HepG2 (cell line): ENCODE data around the gene UBE2N. TPM values are rescaled to one million over a fixed set of nuclear protein-coding genes. Genes with fewer than 3 reads are reported as not detected.

Source experiments
- ATAC-seq: fragments of 200-7000 bp; cut with Tn5 transposase; 3 replicates; pipeline ENCODE4 v1.9.1; 2020; ENCODE audit warnings: mild to moderate bottlenecking, moderate library complexity
- BruUV-seq: library from RNA; stranded (reverse); fragments of 400-500 nt; replicated peaks from 2 replicates; lab custom pipeline; 2021; lab: Mats Ljungman, UMichigan
- CTCF ChIA-PET: fragments of 300-600 bp; formaldehyde crosslinking; extraction: SDS; loops from one replicate; lab custom pipeline; 2021; ENCODE audit warnings: low total read pairs, inconsistent platforms, low intra/inter-chr PET ratio; lab: Yijun Ruan, JAX
- POLR2A ChIA-PET: fragments of 350-600 bp; sonication (Branson Sonifier 250); formaldehyde crosslinking; loops from one replicate; lab custom pipeline; 2020; ENCODE audit warnings: antibody characterized with exemption, inconsistent platforms; lab: Yijun Ruan, JAX
- DNase-seq: peaks from one replicate; pipeline ENCODE4 v3.0.0-alpha.2; 2015; ENCODE audit warnings: low spot score
- FAIRE-seq: peaks from 3 replicates; lab custom pipeline; 2011; peaks lifted over from hg19 to GRCh38; lab: Jason Lieb, UNC
- H2AFZ ChIP-seq: one replicate; pipeline ENCODE4 v1.6.1; 2011; ENCODE audit warnings: low read length, inconsistent platforms
- H3K27ac ChIP-seq: fragments of 300-600 bp; 3 replicates; pipeline ENCODE4 v1.8.0; 2011; ENCODE audit warnings: mixed run types, mild to moderate bottlenecking, mixed read lengths, low read length, inconsistent platforms; ENCODE audit not compliant: insufficient read depth; ENCODE audit errors: extremely low read length
- H3K27me3 ChIP-seq, 2 experiments: fragments of 200-600 bp in 1 of 2; 2 replicates in 1 of 2; 3 replicates in 1 of 2; pipeline versions ENCODE4 v1.6.0 to v1.8.0; 2011; ENCODE audit warnings: low read length in 2 of 2, mild to moderate bottlenecking in 2 of 2, moderate library complexity in 2 of 2, inconsistent platforms in 1 of 2; ENCODE audit not compliant: insufficient read depth in 2 of 2, control insufficient read depth in 1 of 2
- H3K36me3 ChIP-seq, 2 experiments: fragments of 200-600 bp in 1 of 2; replicated peaks in 1 of 2; 2 replicates in 1 of 2; 3 replicates in 1 of 2; pipeline versions ENCODE4 v1.5.1 to v1.8.0; 2011; ENCODE audit warnings: low read length in 2 of 2, inconsistent platforms in 1 of 2; ENCODE audit not compliant: insufficient read depth in 2 of 2, control insufficient read depth in 1 of 2
- H3K4me1 ChIP-seq: 2 replicates; pipeline ENCODE4 v1.5.1; 2012; ENCODE audit warnings: low read length, inconsistent platforms; ENCODE audit not compliant: insufficient read depth
- H3K4me2 ChIP-seq: 2 replicates; pipeline ENCODE4 v1.6.0; 2011; ENCODE audit warnings: low read depth, low read length, inconsistent platforms
- H3K4me3 ChIP-seq, 3 experiments: fragments of 200-600 bp in 1 of 3; sonication (generic), shearing (Covaris generic) in 1 of 3; replicated peaks in 1 of 3; 2 replicates each; pipeline ENCODE4 v1.5.1; 2011 to 2016; ENCODE audit warnings: low read length in 3 of 3, inconsistent platforms in 2 of 3, low read depth in 2 of 3, mild to moderate bottlenecking in 2 of 3, control low read depth in 1 of 3, mixed read lengths in 1 of 3; ENCODE audit not compliant: insufficient read depth in 1 of 3
- H3K79me2 ChIP-seq: one replicate; pipeline ENCODE4 v1.6.1; 2011; ENCODE audit warnings: low read length, inconsistent platforms; ENCODE audit not compliant: insufficient read depth
- H3K9ac ChIP-seq: 2 replicates; pipeline ENCODE4 v1.6.0; 2011; ENCODE audit warnings: mild to moderate bottlenecking, low read depth, low read length, inconsistent platforms; ENCODE audit not compliant: insufficient read depth
- H3K9me3 ChIP-seq: 2 replicates; pipeline ENCODE4 v1.5.1; 2012; ENCODE audit warnings: mild to moderate bottlenecking, low read length
- H4K20me1 ChIP-seq: 2 replicates; pipeline ENCODE4 v1.6.0; 2011; ENCODE audit warnings: inconsistent platforms, mild to moderate bottlenecking, low read length, moderate library complexity; ENCODE audit not compliant: insufficient read depth
- POGZ ChIP-seq: sonication (generic); formaldehyde crosslinking; IDR thresholded peaks from 2 replicates; pipeline ENCODE4 v1.4.0; 2020; ENCODE audit warnings: mild to moderate bottlenecking, missing genetic modification reagents
- ZMAT3 ChIP-seq: sonication (generic); formaldehyde crosslinking; conservative IDR thresholded peaks from 2 replicates; pipeline ENCODE4 v1.7.0; 2021; ENCODE audit warnings: missing genetic modification reagents
- ZNF121 ChIP-seq: sonication (generic); formaldehyde crosslinking; IDR thresholded peaks from 2 replicates; pipeline ENCODE4 v1.5.0; 2020; ENCODE audit warnings: mild to moderate bottlenecking, missing genetic modification reagents
- ZNF3 ChIP-seq: IDR thresholded peaks from 2 replicates; pipeline ENCODE4 v1.7.0; 2017; ENCODE audit warnings: inconsistent platforms
- WGBS: methylation state at CpG from one replicate; pipeline ENCODE4 v1.1.6; 2017; ENCODE audit warnings: low lambda C conversion rate; 5-methylcytosine and 5-hydroxymethylcytosine counted together
- in situ Hi-C: cut with HindIII; loops from 2 replicates; pipeline ENCODE4 v1.10.0; 2017; ENCODE audit warnings: low pct_unique_long_range_greater_than_20kb; ENCODE audit not compliant: extremely low pct_ligation_motif_present
- intact Hi-C: fragments of 100-400 bp; cut with micrococcal nuclease; formaldehyde crosslinking; loops from one replicate; pipeline ENCODE4 v1.10.0; 2022; ENCODE audit not compliant: unreplicated experiment
- polyA plus RNA-seq, 8 experiments: library from polyadenylated mRNA; depleted of rRNA in 3 of 8; stranded (reverse) in 7 of 8; unstranded in 1 of 8; fragments of >200 nt; fragmentation: Illumina TruSeq in 4 of 8; extraction: Trizol in 4 of 8; gene quantifications; 2 replicates each; pipeline versions ENCODE4 v1.2.1 to v1.2.3, GENCODE V29; 2011 to 2016; ENCODE audit warnings: low read depth in 4 of 8, missing spikeins in 1 of 8, mixed read lengths in 1 of 8; ENCODE audit not compliant: insufficient read depth in 1 of 8
- total RNA-seq, 5 experiments: library from RNA; depleted of rRNA; stranded (reverse); fragments of >200 nt; fragmentation: Illumina TruSeq; extraction: Trizol; gene quantifications; 2 replicates each; pipeline ENCODE4 v1.2.3, GENCODE V29; 2016; ENCODE audit warnings: low read depth in 1 of 5
- TF ChIP-seq, protein P1 (sequence below): sonication (generic); formaldehyde crosslinking; IDR thresholded peaks from 2 replicates; pipeline ENCODE4 v1.5.0; 2020; ENCODE audit warnings: mild to moderate bottlenecking, missing genetic modification reagents, moderate library complexity
- TF ChIP-seq, protein P2 (sequence below): sonication (generic); formaldehyde crosslinking; IDR thresholded peaks from 2 replicates; pipeline ENCODE4 v1.4.0; 2020; ENCODE audit warnings: mild to moderate bottlenecking, missing genetic modification reagents
- TF ChIP-seq, protein P3 (sequence below): sonication (generic); formaldehyde crosslinking; IDR thresholded peaks from 2 replicates; pipeline ENCODE4 v1.5.0; 2020; ENCODE audit warnings: missing genetic modification reagents
- TF ChIP-seq, protein P4 (sequence below): sonication (generic); formaldehyde crosslinking; IDR thresholded peaks from 2 replicates; pipeline ENCODE4 v1.8.0; 2022; ENCODE audit warnings: mild to moderate bottlenecking, missing genetic modification reagents; ENCODE audit not compliant: insufficient replicate concordance

The UBE2N gene
- total and polyA plus RNA-seq, 2 of the 13 experiments (the other 11 are each of a cell fraction or from before 2014, with no cell fraction given) = 188 to 197 TPM

DNA sequence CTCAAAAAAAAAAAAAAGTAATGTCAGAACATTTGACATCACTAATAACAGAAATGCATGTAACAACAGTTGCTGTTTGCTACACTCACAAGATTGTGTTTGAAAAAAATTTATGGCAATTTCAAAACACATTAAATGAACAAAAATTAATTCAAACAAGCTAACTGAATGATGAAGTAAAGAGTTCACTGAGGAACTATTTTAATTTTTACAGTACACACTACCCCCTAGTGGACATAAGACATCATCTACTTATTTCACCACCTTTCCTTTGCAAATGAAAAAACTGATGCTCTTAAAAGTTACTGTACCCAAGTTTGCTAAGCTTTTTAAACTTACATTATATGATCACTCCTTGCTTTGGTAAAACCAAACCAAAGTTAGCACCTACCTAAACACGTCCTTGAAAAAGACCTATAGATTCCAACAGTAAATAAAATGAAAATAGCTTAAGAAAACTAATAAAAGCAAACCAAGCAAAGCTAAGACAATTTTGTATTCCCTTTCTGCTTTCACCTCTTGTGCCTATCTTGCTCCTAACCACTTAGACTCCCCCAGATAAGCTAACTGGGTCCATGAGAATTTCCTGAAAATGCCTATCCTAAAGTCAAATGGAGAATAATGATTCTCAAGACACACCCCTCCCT, 22.2 kb downstream of the UBE2N start (continued):
- TF ChIP-seq, protein P1, sequence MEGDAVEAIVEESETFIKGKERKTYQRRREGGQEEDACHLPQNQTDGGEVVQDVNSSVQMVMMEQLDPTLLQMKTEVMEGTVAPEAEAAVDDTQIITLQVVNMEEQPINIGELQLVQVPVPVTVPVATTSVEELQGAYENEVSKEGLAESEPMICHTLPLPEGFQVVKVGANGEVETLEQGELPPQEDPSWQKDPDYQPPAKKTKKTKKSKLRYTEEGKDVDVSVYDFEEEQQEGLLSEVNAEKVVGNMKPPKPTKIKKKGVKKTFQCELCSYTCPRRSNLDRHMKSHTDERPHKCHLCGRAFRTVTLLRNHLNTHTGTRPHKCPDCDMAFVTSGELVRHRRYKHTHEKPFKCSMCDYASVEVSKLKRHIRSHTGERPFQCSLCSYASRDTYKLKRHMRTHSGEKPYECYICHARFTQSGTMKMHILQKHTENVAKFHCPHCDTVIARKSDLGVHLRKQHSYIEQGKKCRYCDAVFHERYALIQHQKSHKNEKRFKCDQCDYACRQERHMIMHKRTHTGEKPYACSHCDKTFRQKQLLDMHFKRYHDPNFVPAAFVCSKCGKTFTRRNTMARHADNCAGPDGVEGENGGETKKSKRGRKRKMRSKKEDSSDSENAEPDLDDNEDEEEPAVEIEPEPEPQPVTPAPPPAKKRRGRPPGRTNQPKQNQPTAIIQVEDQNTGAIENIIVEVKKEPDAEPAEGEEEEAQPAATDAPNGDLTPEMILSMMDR (CRISPR knock-in tag) = peak; percentile 60
- TF ChIP-seq, protein P2, sequence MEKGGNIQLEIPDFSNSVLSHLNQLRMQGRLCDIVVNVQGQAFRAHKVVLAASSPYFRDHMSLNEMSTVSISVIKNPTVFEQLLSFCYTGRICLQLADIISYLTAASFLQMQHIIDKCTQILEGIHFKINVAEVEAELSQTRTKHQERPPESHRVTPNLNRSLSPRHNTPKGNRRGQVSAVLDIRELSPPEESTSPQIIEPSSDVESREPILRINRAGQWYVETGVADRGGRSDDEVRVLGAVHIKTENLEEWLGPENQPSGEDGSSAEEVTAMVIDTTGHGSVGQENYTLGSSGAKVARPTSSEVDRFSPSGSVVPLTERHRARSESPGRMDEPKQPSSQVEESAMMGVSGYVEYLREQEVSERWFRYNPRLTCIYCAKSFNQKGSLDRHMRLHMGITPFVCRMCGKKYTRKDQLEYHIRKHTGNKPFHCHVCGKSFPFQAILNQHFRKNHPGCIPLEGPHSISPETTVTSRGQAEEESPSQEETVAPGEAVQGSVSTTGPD (CRISPR knock-in tag) = no peak

DNA sequence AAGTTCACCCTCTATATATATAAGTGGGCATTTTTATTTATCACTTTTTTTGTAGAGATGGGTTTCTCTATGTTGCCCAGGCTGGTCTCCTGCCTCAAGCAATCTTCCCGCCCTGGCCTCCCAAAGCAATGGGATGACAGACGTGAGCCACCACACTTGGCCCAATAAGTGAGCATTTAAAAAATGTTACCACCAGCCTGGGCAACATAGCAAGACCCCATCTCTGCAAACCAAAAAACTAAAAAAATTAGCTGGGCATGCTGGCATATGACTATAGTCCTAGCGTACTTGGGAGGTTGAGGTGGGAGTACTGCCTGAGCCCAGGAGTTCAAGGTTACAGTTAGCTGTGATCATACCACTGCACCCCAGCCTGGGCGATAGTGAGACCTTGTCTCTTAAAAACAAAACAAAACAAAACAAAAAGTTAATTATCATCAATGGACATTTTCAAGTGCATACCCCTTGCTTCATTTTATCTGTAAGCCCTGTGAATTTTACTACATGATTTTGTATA, 23.7 kb downstream of the UBE2N start:
- no peaks in the 10 kb centered on the region for H3K9me3 ChIP-seq
- peaks cover 97% of the 10 kb centered on the region for H3K79me2 ChIP-seq
- 79% methylated on average over 4 of the region's 4 CpGs for WGBS
- peak; percentile 68; the same call in 2 of the 3 replicates for ATAC-seq
- H2AFZ ChIP-seq = no peak overlapping the region
- no peak for TF ChIP-seq ZNF3 (CRISPR knock-in tag)
- peak; percentile 19; the same call in 1 of the 2 replicates for TF ChIP-seq POGZ (CRISPR knock-in tag)
- TF ChIP-seq ZMAT3 (CRISPR knock-in tag) = no peak
- TF ChIP-seq ZNF121 (CRISPR knock-in tag) = peak; percentile 97
- TF ChIP-seq, protein P3, sequence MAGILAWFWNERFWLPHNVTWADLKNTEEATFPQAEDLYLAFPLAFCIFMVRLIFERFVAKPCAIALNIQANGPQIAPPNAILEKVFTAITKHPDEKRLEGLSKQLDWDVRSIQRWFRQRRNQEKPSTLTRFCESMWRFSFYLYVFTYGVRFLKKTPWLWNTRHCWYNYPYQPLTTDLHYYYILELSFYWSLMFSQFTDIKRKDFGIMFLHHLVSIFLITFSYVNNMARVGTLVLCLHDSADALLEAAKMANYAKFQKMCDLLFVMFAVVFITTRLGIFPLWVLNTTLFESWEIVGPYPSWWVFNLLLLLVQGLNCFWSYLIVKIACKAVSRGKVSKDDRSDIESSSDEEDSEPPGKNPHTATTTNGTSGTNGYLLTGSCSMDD (CRISPR knock-in tag) = no peak
- TF ChIP-seq, protein P4, sequence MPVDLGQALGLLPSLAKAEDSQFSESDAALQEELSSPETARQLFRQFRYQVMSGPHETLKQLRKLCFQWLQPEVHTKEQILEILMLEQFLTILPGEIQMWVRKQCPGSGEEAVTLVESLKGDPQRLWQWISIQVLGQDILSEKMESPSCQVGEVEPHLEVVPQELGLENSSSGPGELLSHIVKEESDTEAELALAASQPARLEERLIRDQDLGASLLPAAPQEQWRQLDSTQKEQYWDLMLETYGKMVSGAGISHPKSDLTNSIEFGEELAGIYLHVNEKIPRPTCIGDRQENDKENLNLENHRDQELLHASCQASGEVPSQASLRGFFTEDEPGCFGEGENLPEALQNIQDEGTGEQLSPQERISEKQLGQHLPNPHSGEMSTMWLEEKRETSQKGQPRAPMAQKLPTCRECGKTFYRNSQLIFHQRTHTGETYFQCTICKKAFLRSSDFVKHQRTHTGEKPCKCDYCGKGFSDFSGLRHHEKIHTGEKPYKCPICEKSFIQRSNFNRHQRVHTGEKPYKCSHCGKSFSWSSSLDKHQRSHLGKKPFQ (CRISPR knock-in tag) = peak; percentile 49
- peaks cover 0 to 3% of the 10 kb centered on the region in 2 experiments; a peak in 2 of 5 replicates for H3K36me3 ChIP-seq
- intact Hi-C loops (no loop called here), in situ Hi-C loops (loop anchor here (10.0 kb wide), 1 partner anchor 633 kb away; no protein-coding TSS in a partner anchor)
- ChIA-PET CTCF (no interaction called here), POLR2A (no interaction called here)
- no peak overlapping the region for H3K9ac ChIP-seq
- peaks cover 81% of the 10 kb centered on the region for H4K20me1 ChIP-seq
- no peaks in the 10 kb centered on the region for H3K27me3 ChIP-seq
- peaks cover 50% of the 10 kb centered on the region for H3K4me1 ChIP-seq
- no peak overlapping the region for H3K4me3 ChIP-seq
- no peak overlapping the region for H3K4me2 ChIP-seq
- no peak for DNase-seq
- FAIRE-seq = no peak
- BruUV-seq = no TSS peak
- H3K27ac ChIP-seq = no peak overlapping the region
